ENCODE results near the gene RNF41. TPM values are rescaled to one million over a fixed set of nuclear protein-coding genes. Genes with fewer than 3 reads are reported as not detected.

RNF41 gene
- total RNA-seq, 1 donor from 2014 or later: 49.6 TPM

DNA sequence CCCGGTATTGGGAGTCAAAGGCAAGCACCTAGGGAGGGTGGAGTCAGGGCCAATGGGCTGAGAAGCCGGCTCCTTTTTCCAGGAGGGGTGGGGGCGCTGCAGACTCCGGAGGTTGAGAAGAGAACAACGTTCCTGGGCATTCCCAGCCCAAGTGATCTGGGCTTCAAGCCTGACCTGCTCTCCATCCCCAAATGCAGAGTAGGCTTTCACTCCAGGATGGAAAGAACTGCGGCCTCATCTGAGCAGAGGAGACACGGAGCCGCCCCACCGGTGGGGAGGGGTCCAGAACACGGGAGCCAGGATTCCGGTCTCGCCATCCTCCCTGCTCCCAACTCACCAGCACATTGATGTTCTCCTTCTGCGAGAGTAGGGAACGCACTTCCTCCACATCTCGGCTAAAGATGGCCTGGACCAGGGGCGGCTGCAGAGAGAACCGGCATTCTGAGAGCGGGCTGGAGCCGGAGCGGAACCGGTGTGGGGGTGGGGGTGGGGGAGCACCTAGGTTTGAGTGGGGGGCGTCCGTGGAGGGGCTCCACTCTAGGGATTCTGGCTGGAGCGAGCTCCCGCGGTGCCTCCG, 35.9 kb upstream of the RNF41 start:
- Mint-ChIP-seq H3K4me3 (peak overlapping the region; percentile 94), H3K27ac (peak overlapping the region; percentile 92), H3K4me1 (peaks cover 15% of the 10 kb centered on the region), H3K9me3 (no peaks in the 10 kb centered on the region), H3K27me3 (ENCODE audit: low read depth) (no peaks in the 10 kb centered on the region), H3K36me3 (peaks cover 26% of the 10 kb centered on the region)
- TF ChIP-seq, protein P1, sequence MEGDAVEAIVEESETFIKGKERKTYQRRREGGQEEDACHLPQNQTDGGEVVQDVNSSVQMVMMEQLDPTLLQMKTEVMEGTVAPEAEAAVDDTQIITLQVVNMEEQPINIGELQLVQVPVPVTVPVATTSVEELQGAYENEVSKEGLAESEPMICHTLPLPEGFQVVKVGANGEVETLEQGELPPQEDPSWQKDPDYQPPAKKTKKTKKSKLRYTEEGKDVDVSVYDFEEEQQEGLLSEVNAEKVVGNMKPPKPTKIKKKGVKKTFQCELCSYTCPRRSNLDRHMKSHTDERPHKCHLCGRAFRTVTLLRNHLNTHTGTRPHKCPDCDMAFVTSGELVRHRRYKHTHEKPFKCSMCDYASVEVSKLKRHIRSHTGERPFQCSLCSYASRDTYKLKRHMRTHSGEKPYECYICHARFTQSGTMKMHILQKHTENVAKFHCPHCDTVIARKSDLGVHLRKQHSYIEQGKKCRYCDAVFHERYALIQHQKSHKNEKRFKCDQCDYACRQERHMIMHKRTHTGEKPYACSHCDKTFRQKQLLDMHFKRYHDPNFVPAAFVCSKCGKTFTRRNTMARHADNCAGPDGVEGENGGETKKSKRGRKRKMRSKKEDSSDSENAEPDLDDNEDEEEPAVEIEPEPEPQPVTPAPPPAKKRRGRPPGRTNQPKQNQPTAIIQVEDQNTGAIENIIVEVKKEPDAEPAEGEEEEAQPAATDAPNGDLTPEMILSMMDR (IDR thresholded peaks at IDR 0.05; ENCODE audit: unreplicated experiment): no peak
- DNase-seq (ENCODE audit: low spot score in 2 of 2, unreplicated experiment in 2 of 2): peak in 1 of 2 experiments; percentile 47

- peaks cover 30% of the 10 kb centered on the region for H3K36me3 Mint-ChIP-seq
- H3K27ac Mint-ChIP-seq: peak overlapping the region; percentile 92
- H3K4me3 Mint-ChIP-seq: peak overlapping the region; percentile 94
- H3K9me3 Mint-ChIP-seq: no peaks in the 10 kb centered on the region
- no peaks in the 10 kb centered on the region for H3K27me3 Mint-ChIP-seq (ENCODE audit: low read depth)
- no peak for DNase-seq (ENCODE audit: low spot score in 2 of 2, unreplicated experiment in 2 of 2)
- H3K4me1 Mint-ChIP-seq: peaks cover 15% of the 10 kb centered on the region
- TF ChIP-seq, protein P1 (IDR thresholded peaks at IDR 0.05; ENCODE audit: unreplicated experiment): no peak
Observed at GRCh38 chr12:56257071-56257470, 35.3 kb upstream of the RNF41 start.

DNA sequence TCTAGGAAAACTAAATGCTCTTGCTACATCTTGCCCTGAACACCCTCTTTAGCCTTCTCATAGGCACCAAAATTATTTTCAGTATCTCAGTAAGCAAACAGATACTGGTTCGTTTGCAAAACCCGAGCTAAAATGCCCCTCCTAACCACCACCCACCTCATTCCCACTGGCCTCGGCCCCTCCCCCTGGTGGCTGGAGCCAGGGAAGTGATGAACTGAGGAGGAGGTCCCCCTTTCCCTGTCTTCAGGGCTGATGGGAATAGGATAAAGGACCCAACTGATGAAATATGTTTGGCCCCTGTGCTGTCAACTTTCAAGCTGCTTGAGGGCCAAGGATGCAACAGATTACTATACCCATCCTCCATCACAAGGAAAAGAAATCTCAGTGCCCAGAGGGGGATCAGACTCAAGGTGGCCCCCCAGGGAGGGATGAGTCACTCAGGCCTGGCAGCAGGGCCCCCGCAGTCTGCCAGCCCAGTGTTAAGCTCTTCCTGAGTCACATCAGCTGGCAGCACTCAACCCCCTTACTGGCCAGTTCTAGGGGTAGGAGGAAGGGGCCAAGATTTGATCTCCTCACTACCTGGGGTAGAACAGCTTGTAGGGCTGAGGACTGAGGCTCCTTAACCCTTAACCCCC, 34.7 kb upstream of the RNF41 start:
- DNase-seq (ENCODE audit: low spot score in 2 of 2, unreplicated experiment in 2 of 2): no peak
- TF ChIP-seq, protein P1 (IDR thresholded peaks at IDR 0.05; ENCODE audit: unreplicated experiment): no peak
- H3K36me3 Mint-ChIP-seq: peaks cover 35% of the 10 kb centered on the region

DNA sequence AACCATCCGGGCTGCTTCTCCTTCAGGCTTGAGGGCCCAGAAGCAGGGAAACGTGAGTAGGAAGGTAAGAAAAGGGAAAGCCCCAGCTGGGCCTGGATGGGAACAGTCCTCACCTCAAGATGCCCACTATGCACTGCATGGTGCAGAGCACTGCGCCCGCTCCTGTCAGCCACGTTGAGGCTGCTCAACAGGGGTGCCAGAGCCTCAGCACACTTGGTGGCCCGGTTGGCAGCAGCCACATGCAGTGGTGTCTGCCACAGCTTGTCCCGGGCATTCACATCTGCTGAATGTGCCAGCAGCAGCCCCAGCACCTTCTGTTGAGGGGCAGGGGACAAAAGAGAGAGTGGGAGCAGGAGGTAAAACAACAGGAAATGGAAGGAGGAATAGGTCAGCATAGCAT, 33.9 kb upstream of the RNF41 start:
- no peaks in the 10 kb centered on the region for H3K27me3 Mint-ChIP-seq (ENCODE audit: low read depth)
- H3K9me3 Mint-ChIP-seq: no peaks in the 10 kb centered on the region
- H3K27ac Mint-ChIP-seq: no peak overlapping the region
- no peak overlapping the region for H3K4me3 Mint-ChIP-seq
- H3K4me1 Mint-ChIP-seq: peaks cover 15% of the 10 kb centered on the region
- TF ChIP-seq, protein P1 (IDR thresholded peaks at IDR 0.05; ENCODE audit: unreplicated experiment): no peak
- peaks cover 35% of the 10 kb centered on the region for H3K36me3 Mint-ChIP-seq
- DNase-seq (ENCODE audit: low spot score in 2 of 2, unreplicated experiment in 2 of 2): no peak

More for the DNA sequence above, 34.7 kb upstream of the RNF41 start:
- H3K4me1 Mint-ChIP-seq: peaks cover 15% of the 10 kb centered on the region
- H3K27ac Mint-ChIP-seq: peak overlapping the region; percentile 92
- peak overlapping the region; percentile 94 for H3K4me3 Mint-ChIP-seq
- H3K9me3 Mint-ChIP-seq: no peaks in the 10 kb centered on the region
- no peaks in the 10 kb centered on the region for H3K27me3 Mint-ChIP-seq (ENCODE audit: low read depth)

GRCh38 chr12:56253091-56253490, 31.4 kb upstream of the RNF41 start:
- DNase-seq (ENCODE audit: low spot score in 2 of 2, unreplicated experiment in 2 of 2): no peak
- Mint-ChIP-seq H3K27ac (no peak overlapping the region), H3K9me3 (no peaks in the 10 kb centered on the region), H3K4me1 (peaks cover 8% of the 10 kb centered on the region), H3K36me3 (peaks cover 38% of the 10 kb centered on the region), H3K4me3 (no peak overlapping the region), H3K27me3 (ENCODE audit: low read depth) (no peaks in the 10 kb centered on the region)
- TF ChIP-seq, protein P1 (IDR thresholded peaks at IDR 0.05; ENCODE audit: unreplicated experiment): no peak

Data from mesothelial cell of epicardium (in vitro differentiated cells).